GM12872 (cell line): ENCODE results near the gene POLE.

Source experiments
- TF ChIP-seq, protein P1 (sequence below): IDR thresholded peaks from 3 replicates; pipeline ENCODE4 v1.5.1; 2011; ENCODE audit warnings: low read depth, mild to moderate bottlenecking, low read length, moderate library complexity; ENCODE audit not compliant: insufficient read depth

The POLE gene

GRCh38 chr12:132578826-132579225, 108.3 kb downstream of the POLE start:
- TF ChIP-seq, protein P1, sequence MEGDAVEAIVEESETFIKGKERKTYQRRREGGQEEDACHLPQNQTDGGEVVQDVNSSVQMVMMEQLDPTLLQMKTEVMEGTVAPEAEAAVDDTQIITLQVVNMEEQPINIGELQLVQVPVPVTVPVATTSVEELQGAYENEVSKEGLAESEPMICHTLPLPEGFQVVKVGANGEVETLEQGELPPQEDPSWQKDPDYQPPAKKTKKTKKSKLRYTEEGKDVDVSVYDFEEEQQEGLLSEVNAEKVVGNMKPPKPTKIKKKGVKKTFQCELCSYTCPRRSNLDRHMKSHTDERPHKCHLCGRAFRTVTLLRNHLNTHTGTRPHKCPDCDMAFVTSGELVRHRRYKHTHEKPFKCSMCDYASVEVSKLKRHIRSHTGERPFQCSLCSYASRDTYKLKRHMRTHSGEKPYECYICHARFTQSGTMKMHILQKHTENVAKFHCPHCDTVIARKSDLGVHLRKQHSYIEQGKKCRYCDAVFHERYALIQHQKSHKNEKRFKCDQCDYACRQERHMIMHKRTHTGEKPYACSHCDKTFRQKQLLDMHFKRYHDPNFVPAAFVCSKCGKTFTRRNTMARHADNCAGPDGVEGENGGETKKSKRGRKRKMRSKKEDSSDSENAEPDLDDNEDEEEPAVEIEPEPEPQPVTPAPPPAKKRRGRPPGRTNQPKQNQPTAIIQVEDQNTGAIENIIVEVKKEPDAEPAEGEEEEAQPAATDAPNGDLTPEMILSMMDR: no peak

- TF ChIP-seq, protein P1: no peak
Measured at GRCh38 chr12:132578118-132578517, 109.0 kb downstream of the POLE start.

- TF ChIP-seq, protein P1: no peak
Measured at GRCh38 chr12:132577191-132577920, 109.8 kb downstream of the POLE start.

GRCh38 chr12:132576701-132577100, 110.4 kb downstream of the POLE start:
- TF ChIP-seq, protein P1: no peak

GRCh38 chr12:132575661-132576060, 111.5 kb downstream of the POLE start:
- TF ChIP-seq, protein P1: no peak

- TF ChIP-seq, protein P1: no peak
Measured at GRCh38 chr12:132574271-132574996, 112.7 kb downstream of the POLE start.
